GM18858 (cell line): ENCODE measurements around the gene BIRC7.

ENCODE experiments used
- ATAC-seq: cut with Tn5 transposase; IDR thresholded peaks from one replicate; pipeline ENCODE4 v1.9.1; 2021; ENCODE audit not compliant: unreplicated experiment

BIRC7 gene, protein sequence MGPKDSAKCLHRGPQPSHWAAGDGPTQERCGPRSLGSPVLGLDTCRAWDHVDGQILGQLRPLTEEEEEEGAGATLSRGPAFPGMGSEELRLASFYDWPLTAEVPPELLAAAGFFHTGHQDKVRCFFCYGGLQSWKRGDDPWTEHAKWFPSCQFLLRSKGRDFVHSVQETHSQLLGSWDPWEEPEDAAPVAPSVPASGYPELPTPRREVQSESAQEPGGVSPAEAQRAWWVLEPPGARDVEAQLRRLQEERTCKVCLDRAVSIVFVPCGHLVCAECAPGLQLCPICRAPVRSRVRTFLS

GRCh38 chr20:63235399-63235983, at the start of gene BIRC7:
Gene BIRC7, plus strand, starts transcription at chr20:63235905. Its CDS starts 192 bp downstream, at chr20:63236097.
- no peak for ATAC-seq

GRCh38 chr20:63186084-63186483, 49.6 kb upstream of the BIRC7 start:
- no peak for ATAC-seq

GRCh38 chr20:63186528-63187316, 49.0 kb upstream of the BIRC7 start:
- ATAC-seq: no peak

DNA sequence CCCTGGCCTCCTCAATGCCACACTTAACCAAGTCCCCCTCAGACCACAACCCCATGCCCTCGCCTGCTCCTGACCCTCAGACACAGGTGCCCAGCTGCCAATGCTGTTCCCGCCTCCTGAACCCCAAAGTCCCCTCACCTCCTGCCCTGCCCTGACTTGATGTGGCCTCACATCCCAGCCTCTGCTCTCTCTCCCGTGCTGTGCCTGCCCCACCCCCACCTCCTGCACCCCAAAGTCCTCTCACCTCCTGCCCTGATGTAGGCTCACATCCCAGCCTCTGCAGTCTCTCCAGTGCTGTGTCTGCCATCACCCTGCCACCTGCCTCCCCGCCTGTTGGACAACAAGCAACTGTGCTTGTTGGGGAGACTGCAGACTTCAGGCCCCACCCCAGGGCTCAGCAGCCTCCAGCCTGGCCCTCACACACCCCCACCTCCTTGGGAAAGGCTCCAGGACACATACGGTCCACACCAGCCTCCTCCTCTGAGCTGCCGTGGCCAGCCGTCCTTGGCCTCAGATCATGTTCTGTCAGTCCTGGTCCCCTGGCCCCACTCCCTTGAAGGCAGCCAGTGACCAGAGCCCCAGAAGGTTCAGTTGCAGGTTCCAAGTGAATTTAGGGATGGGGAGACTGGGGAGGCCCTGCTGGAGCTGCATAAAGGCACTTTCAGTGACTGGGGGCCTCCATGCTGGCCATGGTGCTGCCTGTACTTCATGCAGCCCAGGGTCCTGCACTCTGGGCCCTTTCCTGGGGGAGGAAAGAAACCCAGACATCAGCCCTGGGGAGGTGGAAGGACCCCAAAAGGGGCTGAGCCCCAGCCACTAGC, 48.2 kb upstream of the BIRC7 start:
- no peak for ATAC-seq

- no peak for ATAC-seq
Measured at GRCh38 chr20:63188159-63188442, 47.6 kb upstream of the BIRC7 start.

DNA sequence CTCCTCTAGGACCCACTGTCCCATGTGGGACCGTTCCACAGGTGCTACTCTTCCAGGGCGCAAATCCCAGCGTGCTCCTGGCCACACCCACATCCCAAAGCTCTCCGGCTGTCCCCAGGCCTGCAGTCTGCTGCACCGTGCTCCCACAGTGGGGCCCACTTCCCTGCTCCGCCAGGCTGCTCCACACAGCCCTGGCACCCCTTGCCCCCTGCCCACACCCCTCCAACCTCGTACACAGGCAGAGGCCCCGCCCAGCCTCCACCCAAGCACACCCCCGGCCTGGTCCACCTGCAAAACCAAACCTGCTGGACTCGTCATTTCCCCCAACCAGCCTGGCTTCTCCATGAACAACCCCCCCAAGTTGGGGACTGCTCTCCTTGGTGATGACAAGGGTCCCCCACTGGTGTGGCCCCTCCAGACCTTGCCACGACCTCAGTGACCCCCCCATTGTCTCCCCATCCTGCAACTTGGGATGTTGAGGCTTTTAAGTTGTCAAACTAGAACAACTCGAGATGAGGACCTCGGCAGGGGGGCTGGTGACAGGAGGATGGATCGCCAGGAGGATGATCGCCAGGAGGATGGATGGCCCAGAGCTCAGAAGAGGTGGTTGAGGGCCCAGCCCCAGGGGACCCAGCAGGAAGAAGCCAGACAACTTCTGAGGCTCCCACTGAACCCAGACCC, 46.9 kb upstream of the BIRC7 start:
- ATAC-seq: no peak

GRCh38 chr20:63189322-63189642, 46.4 kb upstream of the BIRC7 start:
- ATAC-seq: no peak

GRCh38 chr20:63189846-63190559, 45.7 kb upstream of the BIRC7 start:
- ATAC-seq: no peak

DNA sequence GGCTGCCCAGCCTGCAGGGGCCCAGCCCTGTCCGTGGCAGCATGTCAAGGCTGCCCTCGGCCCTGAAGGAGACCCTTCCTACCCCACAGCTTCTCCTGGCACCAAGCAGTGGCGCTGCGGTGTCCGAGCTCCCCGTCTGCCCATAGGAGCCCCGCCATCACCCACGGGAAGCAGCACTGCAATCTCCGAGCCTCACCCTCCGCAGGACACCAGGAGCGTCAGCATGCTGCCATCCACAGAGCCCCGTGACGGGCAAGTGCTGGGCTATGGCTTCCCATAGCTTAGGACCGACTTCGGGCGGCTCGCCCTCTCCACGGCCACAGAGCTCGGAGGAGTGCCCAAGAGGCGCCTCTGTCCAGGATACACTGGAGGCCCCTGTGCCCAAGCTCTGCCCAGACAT, 44.9 kb upstream of the BIRC7 start:
- no peak for ATAC-seq

- ATAC-seq: no peak
Measured at GRCh38 chr20:63191400-63191799, 44.3 kb upstream of the BIRC7 start.

GRCh38 chr20:63192721-63193120, 43.0 kb upstream of the BIRC7 start:
- ATAC-seq: no peak

- ATAC-seq: no peak
Measured at GRCh38 chr20:63194007-63194796, 41.5 kb upstream of the BIRC7 start.

- ATAC-seq: no peak
Measured at GRCh38 chr20:63194797-63195173, 40.9 kb upstream of the BIRC7 start.

- ATAC-seq: no peak
Measured at GRCh38 chr20:63196768-63197470, 38.8 kb upstream of the BIRC7 start.

DNA sequence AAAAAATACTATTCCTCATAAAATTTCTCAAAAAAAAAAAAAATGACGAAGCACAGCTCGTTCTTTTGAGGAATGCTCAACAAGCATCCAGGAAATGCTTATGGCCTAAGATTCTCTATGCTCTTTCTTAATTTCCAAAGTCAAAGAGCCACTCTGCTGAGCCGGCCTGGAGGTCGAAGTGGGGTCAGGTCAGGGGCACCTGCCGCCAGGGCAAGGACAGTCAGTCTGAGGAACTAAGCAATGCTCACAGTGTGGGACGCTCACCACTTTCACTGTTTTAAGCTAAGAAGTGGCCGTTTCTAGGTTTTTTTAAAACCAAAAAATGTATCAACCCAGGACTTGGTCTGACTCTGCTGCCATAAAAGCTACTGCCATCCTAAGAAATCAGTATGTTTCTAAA, 37.1 kb upstream of the BIRC7 start:
- no peak for ATAC-seq

- no peak for ATAC-seq
Measured at GRCh38 chr20:63202021-63202420, 33.7 kb upstream of the BIRC7 start.

- no peak for ATAC-seq
Measured at GRCh38 chr20:63202811-63203526, 32.7 kb upstream of the BIRC7 start.

DNA sequence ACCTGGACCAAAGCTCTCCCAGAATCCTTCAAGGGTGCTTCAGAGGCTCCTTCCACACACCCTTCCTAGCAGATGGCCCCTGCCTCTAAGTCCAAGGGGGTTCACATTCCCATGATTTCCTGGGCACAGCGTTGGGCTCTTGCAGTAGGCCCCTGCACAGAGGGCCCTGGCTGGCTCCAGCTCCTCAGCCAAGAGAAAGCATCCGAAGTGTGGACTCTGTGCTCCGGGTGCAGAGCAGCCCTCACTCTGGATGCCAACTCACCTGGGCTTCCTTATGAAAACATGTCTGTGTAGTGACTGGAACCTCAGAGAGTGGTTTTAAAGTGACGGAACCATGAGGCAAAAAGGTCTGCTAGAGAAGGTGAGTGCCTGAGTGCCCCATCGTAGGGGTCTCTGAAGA, 31.3 kb upstream of the BIRC7 start:
- no peak for ATAC-seq
